Prostate gland (tissue), 2 donors: ENCODE results near the gene ESRRB.

Experiments used
- POLR2A ChIP-seq: fragments of 450-650 bp; IDR thresholded peaks from one replicate; pipeline ENCODE4 v1.6.1; 2016; ENCODE audit warnings: antibody characterized with exemption, mild to moderate bottlenecking
- POLR2AphosphoS5 ChIP-seq: sonication (generic); formaldehyde crosslinking; IDR thresholded peaks from one replicate; pipeline ENCODE4 v1.6.1; 2017; ENCODE audit warnings: antibody characterized with exemption
- TF ChIP-seq, protein P1 (sequence below), 4 experiments: fragments of 200-600 bp in 2 of 4; fragments of 450-650 bp in 2 of 4; sonication (generic) in 2 of 4; IDR thresholded peaks; 1 replicate in 3 of 4; 2 replicates in 1 of 4; pipeline ENCODE4 v1.5.1; 2016 to 2019; ENCODE audit warnings: antibody characterized with exemption in 4 of 4, mild to moderate bottlenecking in 2 of 4, moderate library complexity in 2 of 4

DNA sequence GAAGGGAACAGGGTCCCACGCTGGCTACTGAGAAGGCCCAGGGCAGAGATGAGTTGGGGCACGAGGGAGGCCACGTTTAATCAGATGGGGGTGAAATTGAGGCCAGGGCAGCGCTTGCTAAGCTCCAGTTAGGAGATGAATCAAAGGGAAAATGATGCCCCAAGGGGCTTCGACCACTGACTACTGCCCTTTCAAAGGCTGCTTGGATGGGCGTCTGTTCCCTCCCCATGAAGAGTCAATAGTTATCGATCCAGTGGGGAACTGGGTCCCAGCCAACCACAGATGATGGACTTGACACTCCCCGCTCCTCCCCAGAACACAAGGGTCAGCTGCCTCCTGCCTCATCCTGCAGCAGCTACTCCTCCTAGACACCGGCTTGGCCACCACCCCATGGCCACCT lies 55.6 kb downstream of the ESRRB start:
- TF ChIP-seq, protein P1, sequence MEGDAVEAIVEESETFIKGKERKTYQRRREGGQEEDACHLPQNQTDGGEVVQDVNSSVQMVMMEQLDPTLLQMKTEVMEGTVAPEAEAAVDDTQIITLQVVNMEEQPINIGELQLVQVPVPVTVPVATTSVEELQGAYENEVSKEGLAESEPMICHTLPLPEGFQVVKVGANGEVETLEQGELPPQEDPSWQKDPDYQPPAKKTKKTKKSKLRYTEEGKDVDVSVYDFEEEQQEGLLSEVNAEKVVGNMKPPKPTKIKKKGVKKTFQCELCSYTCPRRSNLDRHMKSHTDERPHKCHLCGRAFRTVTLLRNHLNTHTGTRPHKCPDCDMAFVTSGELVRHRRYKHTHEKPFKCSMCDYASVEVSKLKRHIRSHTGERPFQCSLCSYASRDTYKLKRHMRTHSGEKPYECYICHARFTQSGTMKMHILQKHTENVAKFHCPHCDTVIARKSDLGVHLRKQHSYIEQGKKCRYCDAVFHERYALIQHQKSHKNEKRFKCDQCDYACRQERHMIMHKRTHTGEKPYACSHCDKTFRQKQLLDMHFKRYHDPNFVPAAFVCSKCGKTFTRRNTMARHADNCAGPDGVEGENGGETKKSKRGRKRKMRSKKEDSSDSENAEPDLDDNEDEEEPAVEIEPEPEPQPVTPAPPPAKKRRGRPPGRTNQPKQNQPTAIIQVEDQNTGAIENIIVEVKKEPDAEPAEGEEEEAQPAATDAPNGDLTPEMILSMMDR (IDR thresholded peaks at IDR 0.05), result no peak
- no peak for TF ChIP-seq POLR2AphosphoS5
- no peak for TF ChIP-seq POLR2A
